ENCODE measurements around the gene ATOH8. TPM values are rescaled to one million over a fixed set of nuclear protein-coding genes. Genes with fewer than 3 reads are reported as not detected.

Gene ATOH8
- total RNA-seq, 2 donors from 2014 or later: 40.1 to 49.8 TPM

- intact Hi-C loops (cut with DNase I): no loop called here
- no peaks in the 10 kb centered on the region for H3K4me1 ChIP-seq (replicated peaks)
- H3K27ac ChIP-seq: no peak overlapping the region
- no peaks in the 10 kb centered on the region for H3K27me3 ChIP-seq (replicated peaks; ENCODE audit: insufficient read depth)
- no peaks in the 10 kb centered on the region for H3K9me3 ChIP-seq
- no peak overlapping the region for H3K4me3 ChIP-seq
- peak; percentile 21 for TF ChIP-seq POLR2A (IDR thresholded peaks at IDR 0.05)
- TF ChIP-seq CTCF (IDR thresholded peaks at IDR 0.05): no peak
- TF ChIP-seq POLR2AphosphoS5 (IDR thresholded peaks at IDR 0.05): peak; percentile 50
- H3K36me3 ChIP-seq: no peaks in the 10 kb centered on the region
- WGBS: 60% methylated on average over 9 of the region's 9 CpGs
- no peak for DNase-seq (ENCODE audit: low spot score)
Measured at GRCh38 chr2:85756822-85757435, 3.1 kb downstream of the ATOH8 start.

GRCh38 chr2:85757860-85758259 lies 4.1 kb downstream of the ATOH8 start:
- no peak overlapping the region for H3K4me3 ChIP-seq
- H3K27ac ChIP-seq: no peak overlapping the region
- H3K27me3 ChIP-seq (replicated peaks; ENCODE audit: insufficient read depth): no peaks in the 10 kb centered on the region
- no peak for TF ChIP-seq POLR2AphosphoS5 (IDR thresholded peaks at IDR 0.05)
- no peak for TF ChIP-seq CTCF (IDR thresholded peaks at IDR 0.05)
- no peak for TF ChIP-seq POLR2A (IDR thresholded peaks at IDR 0.05)
- no peaks in the 10 kb centered on the region for H3K4me1 ChIP-seq (replicated peaks)
- intact Hi-C loops (cut with DNase I): no loop called here
- H3K36me3 ChIP-seq: no peaks in the 10 kb centered on the region
- DNase-seq (ENCODE audit: low spot score): no peak
- no peaks in the 10 kb centered on the region for H3K9me3 ChIP-seq
- 95% methylated on average over 5 of the region's 5 CpGs for WGBS

GRCh38 chr2:85758361-85759256 lies 4.8 kb downstream of the ATOH8 start:
- 81% methylated on average over 15 of the region's 19 CpGs for WGBS
- TF ChIP-seq POLR2AphosphoS5 (IDR thresholded peaks at IDR 0.05): no peak
- TF ChIP-seq POLR2A (IDR thresholded peaks at IDR 0.05): no peak
- TF ChIP-seq CTCF (IDR thresholded peaks at IDR 0.05): no peak
- H3K27me3 ChIP-seq (replicated peaks; ENCODE audit: insufficient read depth): no peaks in the 10 kb centered on the region
- no peak overlapping the region for H3K27ac ChIP-seq
- DNase-seq (ENCODE audit: low spot score): no peak
- no peak overlapping the region for H3K4me3 ChIP-seq
- intact Hi-C loops (cut with DNase I): no loop called here
- no peaks in the 10 kb centered on the region for H3K4me1 ChIP-seq (replicated peaks)
- no peaks in the 10 kb centered on the region for H3K9me3 ChIP-seq
- H3K36me3 ChIP-seq: no peaks in the 10 kb centered on the region

- H3K4me1 ChIP-seq (replicated peaks): no peaks in the 10 kb centered on the region
- TF ChIP-seq POLR2A (IDR thresholded peaks at IDR 0.05) (no peak), POLR2AphosphoS5 (IDR thresholded peaks at IDR 0.05) (no peak), CTCF (IDR thresholded peaks at IDR 0.05) (no peak)
- 92% methylated on average over 5 of the region's 5 CpGs for WGBS
- intact Hi-C loops (cut with DNase I): no loop called here
- no peaks in the 10 kb centered on the region for H3K9me3 ChIP-seq
- no peak overlapping the region for H3K27ac ChIP-seq
- no peak for DNase-seq (ENCODE audit: low spot score)
- H3K27me3 ChIP-seq (replicated peaks; ENCODE audit: insufficient read depth): no peaks in the 10 kb centered on the region
- no peaks in the 10 kb centered on the region for H3K36me3 ChIP-seq
- H3K4me3 ChIP-seq: no peak overlapping the region
Measured at GRCh38 chr2:85759257-85759613, 5.4 kb downstream of the ATOH8 start.

Data from prostate gland (tissue), 2 donors.